GM13976 (cell line): ENCODE results near the gene ZKSCAN3.
"Not testable (repeated sequence)": the region's sequence is repeated elsewhere in the genome, so short reads cannot be mapped to it uniquely, and the experiment has no call there.

Experiments used
- DNase-seq: peaks from one replicate; pipeline ENCODE4 v3.0.0; 2012; ENCODE audit warnings: low spot score
- CTCF ChIP-seq: IDR thresholded peaks from 2 replicates; pipeline ENCODE4 v1.5.1; 2012; ENCODE audit warnings: borderline replicate concordance, mild to moderate bottlenecking; ENCODE audit not compliant: insufficient read depth; ENCODE audit errors: extremely low read depth, missing control alignments, control extremely low read depth
- in situ Hi-C: fragments of 300-500 bp; cut with MboI; formaldehyde crosslinking; loops from one replicate; pipeline ENCODE4 v1.12.0; 2022; ENCODE audit warnings: low sequenced_read_pairs, mixed read lengths, inconsistent platforms; ENCODE audit not compliant: unreplicated experiment

The ZKSCAN3 gene

GRCh38 chr6:28349892-28350737 is at the start of gene ZKSCAN3:
ZKSCAN3 (plus strand) TSS chr6:28349947; CDS start chr6:28359587, 9,640 bp downstream.
- peak; percentile 84 for DNase-seq
- no peak for TF ChIP-seq CTCF
- in situ Hi-C loops: loop anchor here (10.0 kb wide), 2 partner anchors 215 to 455 kb away; a partner anchor contains a TSS

GRCh38 chr6:28303570-28303969 is 46.2 kb upstream of the ZKSCAN3 start:
- in situ Hi-C loops: no loop called here
- TF ChIP-seq CTCF: no peak
- DNase-seq: peak; percentile 41

- in situ Hi-C loops, DNase-seq: not testable (repeated sequence)
Measured at GRCh38 chr6:28306363-28306762, 43.4 kb upstream of the ZKSCAN3 start.

- no peak for TF ChIP-seq CTCF
- DNase-seq: no peak
Measured at GRCh38 chr6:28311139-28311823, 38.5 kb upstream of the ZKSCAN3 start.

GRCh38 chr6:28312939-28313338 is 36.8 kb upstream of the ZKSCAN3 start:
- no peak for DNase-seq
- no peak for TF ChIP-seq CTCF
- in situ Hi-C loops: no loop called here

More at GRCh38 chr6:28311139-28311823, 38.5 kb upstream of the ZKSCAN3 start:
- in situ Hi-C loops: no loop called here

GRCh38 chr6:28315628-28316027 is 34.1 kb upstream of the ZKSCAN3 start:
- in situ Hi-C loops: no loop called here
- no peak for TF ChIP-seq CTCF
- no peak for DNase-seq

- DNase-seq, in situ Hi-C loops: not testable (repeated sequence)
Measured at GRCh38 chr6:28317866-28318265, 31.9 kb upstream of the ZKSCAN3 start.
